Stimulated activated naive CD8-positive, alpha-beta T cell treated with anti-CD3 and anti-CD28 coated beads, Interleukin-15, Interleukin-2, amounts not matched to agents 100 ng/mL and 50 ng/mL, for 24 hours (primary cell): ENCODE data around the gene PRSS3.
A peak's percentile ranks its signal among the peaks of the same experiment; 100 is the strongest.
"Not testable (repeated sequence)": the region's sequence is repeated elsewhere in the genome, so short reads cannot be mapped to it uniquely, and the experiment has no call there.

Experiments
- H3K27ac Mint-ChIP-seq: one replicate; pipeline ENCODE4 v1.8.0; 2021; ENCODE audit warnings: mild to moderate bottlenecking, mixed read lengths
- H3K27me3 Mint-ChIP-seq: one replicate; pipeline ENCODE4 v1.8.0; 2021; ENCODE audit warnings: mixed read lengths
- H3K36me3 Mint-ChIP-seq: one replicate; pipeline ENCODE4 v1.8.0; 2021; ENCODE audit warnings: low read depth, mixed read lengths
- H3K4me1 Mint-ChIP-seq: one replicate; pipeline ENCODE4 v1.8.0; 2021; ENCODE audit warnings: low read depth, mixed read lengths
- H3K4me3 Mint-ChIP-seq: one replicate; pipeline ENCODE4 v1.8.0; 2021; ENCODE audit warnings: mild to moderate bottlenecking, mixed read lengths
- H3K9me3 Mint-ChIP-seq: one replicate; pipeline ENCODE4 v1.8.0; 2021; ENCODE audit warnings: mixed read lengths

The PRSS3 gene

DNA sequence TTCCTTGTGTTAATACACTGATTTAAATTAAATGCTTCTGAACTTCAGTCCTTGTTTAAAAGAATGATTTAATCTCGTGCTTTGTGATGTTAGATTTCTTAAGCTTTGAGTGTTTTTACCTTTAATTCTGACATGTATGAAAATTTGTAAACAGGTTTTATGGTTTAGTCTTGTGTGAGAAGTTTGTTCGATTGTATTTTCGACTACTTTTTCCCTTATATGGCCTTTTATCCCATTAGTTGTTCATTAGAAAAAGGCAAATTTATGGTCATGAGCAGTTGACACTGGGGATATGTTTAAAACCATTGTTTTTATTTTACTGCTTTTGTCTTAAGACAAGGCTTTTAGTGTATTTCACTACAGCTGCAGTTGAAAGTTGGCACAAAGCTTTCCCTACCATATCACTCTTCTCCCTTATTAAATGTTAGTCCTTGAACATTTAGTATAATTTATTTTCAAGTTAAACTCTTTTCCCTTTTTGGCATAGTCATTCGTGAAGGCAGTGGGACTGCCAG, 24.9 kb downstream of the PRSS3 start:
- Mint-ChIP-seq H3K36me3 (peaks cover 19% of the 10 kb centered on the region), H3K27me3 (no peaks in the 10 kb centered on the region), H3K4me1 (peaks cover 53% of the 10 kb centered on the region), H3K4me3 (peak overlapping the region; percentile 99), H3K9me3 (no peaks in the 10 kb centered on the region), H3K27ac (peak overlapping the region; percentile 51)

DNA sequence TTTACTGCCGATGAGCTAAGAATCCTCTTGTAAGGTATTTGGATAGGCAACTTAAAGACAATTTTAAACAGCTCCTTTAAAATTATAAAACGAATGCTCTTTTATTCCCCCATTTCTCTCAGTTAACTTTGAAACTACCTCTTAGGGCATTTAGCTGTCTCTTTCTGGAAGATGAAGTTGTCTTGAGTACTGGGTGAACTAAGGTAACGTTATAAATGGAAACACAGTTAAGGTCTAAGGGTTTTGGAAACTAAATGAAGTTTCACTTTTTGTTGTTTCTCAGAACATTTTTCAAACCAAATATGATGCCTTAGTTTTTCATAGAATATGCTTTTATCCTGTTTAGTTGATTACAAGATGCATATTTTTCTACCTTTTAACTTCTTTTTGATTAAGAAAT, 28.4 kb downstream of the PRSS3 start:
- H3K4me1 Mint-ChIP-seq, result peaks cover 34% of the 10 kb centered on the region
- H3K9me3 Mint-ChIP-seq, result no peaks in the 10 kb centered on the region
- peaks cover 22% of the 10 kb centered on the region for H3K36me3 Mint-ChIP-seq
- H3K4me3 Mint-ChIP-seq, result no peak overlapping the region
- no peak overlapping the region for H3K27ac Mint-ChIP-seq
- no peaks in the 10 kb centered on the region for H3K27me3 Mint-ChIP-seq

DNA sequence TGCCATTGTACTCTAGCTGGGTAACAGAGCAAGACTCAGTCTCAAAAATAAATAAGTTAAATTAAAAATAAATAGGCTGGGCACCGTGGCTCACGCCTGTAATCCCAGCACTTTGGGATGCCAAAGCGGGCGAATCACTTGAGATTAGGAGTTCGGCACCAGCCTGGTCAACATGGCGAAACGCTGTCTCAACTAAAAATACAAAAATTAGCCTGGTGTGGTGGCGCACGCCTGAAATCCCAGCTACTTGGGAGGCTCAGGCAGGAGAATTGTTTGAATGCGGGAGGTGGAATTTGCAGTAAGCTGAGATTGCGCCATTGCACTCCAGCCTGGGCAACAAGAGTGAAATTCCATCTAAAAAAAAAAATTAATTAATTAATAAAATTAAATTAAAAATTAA, 31.9 kb downstream of the PRSS3 start:
- not testable (repeated sequence) for H3K4me3 Mint-ChIP-seq, H3K27ac Mint-ChIP-seq, H3K9me3 Mint-ChIP-seq, H3K4me1 Mint-ChIP-seq, H3K27me3 Mint-ChIP-seq
- H3K36me3 Mint-ChIP-seq, result peaks cover 13% of the 10 kb centered on the region

DNA sequence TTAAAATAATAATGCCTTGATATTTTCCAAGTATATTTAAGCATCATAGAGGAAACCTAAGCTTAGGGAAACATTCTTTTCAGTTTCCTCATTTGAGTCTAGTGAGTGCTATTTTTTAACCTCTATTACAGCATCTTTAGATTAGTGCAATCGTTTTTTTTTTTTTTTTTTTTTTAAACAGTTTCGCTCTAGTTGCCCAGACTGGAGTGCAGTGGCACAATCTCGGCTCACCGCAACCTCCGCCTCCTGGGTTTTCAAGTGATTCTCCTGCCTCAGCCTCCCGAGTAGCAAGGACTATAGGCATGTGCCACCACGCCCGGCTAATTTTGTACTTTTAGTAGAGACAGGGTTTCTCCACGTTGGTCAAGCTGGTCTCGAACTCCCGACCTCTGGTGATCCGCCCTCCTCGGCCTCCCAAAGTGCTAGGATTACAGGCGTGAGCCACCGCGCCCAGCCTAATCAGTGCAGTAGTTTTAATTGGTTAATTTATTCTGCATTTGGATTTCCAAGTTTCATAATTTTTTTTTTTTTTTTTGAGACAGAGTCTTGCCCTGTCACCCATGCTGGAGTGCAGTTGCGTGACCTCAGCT, 34.4 kb downstream of the PRSS3 start:
- not testable (repeated sequence) for H3K27ac Mint-ChIP-seq, H3K4me1 Mint-ChIP-seq, H3K27me3 Mint-ChIP-seq, H3K4me3 Mint-ChIP-seq, H3K9me3 Mint-ChIP-seq
- H3K36me3 Mint-ChIP-seq, result peaks cover 13% of the 10 kb centered on the region

DNA sequence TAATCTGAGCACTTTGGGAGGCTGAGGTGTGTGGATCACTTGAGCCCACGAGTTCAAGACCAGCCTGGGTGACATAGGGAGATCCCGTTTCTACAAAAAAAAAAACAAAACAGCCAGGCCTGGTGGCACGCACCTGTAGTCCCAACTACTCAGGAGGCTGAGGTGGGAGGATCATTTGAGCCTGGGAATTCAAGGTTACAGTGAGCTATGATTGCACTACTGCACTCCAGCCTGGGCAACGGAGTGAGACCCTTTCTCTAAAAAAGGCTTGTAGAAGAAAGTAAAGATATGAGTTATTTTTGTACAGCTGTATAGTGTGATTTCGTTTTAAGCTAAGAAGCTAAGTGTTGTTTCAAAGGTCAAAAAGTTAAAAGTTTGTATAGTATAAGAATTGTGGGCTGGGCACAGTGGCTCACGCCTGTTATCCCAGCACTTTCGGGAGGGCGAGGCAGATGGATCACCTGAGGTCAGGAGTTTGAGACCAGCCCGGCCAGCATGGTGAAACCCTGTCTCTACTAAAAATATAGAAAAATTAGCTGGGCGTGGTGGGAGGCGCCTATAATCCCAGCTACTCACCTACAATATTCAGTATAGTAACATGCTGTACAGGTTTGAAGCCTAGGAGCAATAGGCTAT, 40.4 kb downstream of the PRSS3 start:
- H3K27me3 Mint-ChIP-seq, result no peaks in the 10 kb centered on the region
- H3K27ac Mint-ChIP-seq, result peak overlapping the region; percentile 56
- H3K4me1 Mint-ChIP-seq, result peaks cover 45% of the 10 kb centered on the region
- peaks cover 11% of the 10 kb centered on the region for H3K36me3 Mint-ChIP-seq
- no peak overlapping the region for H3K4me3 Mint-ChIP-seq
- no peaks in the 10 kb centered on the region for H3K9me3 Mint-ChIP-seq

DNA sequence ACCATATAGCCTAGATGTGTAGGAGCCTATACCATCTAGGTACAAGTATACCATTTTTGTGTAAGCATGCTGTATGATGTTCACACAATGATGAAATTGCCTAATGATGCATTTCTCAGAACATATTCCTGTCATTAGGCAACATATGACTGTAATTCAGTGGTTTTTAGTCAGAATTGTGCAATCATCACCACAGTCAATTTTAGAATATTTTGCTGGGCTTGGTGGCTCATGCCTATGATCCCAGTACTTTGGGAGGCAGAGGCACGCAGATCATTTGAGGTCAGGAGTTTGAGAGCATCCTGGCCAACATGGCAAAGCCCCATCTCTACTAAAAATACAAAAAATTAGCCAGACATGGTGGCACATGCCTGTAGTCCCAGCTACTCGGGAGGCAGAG, 40.9 kb downstream of the PRSS3 start:
- not testable (repeated sequence) for H3K9me3 Mint-ChIP-seq, H3K4me3 Mint-ChIP-seq, H3K27me3 Mint-ChIP-seq
- Mint-ChIP-seq H3K4me1 (peaks cover 46% of the 10 kb centered on the region), H3K27ac (peak overlapping the region; percentile 63), H3K36me3 (peaks cover 11% of the 10 kb centered on the region)

DNA sequence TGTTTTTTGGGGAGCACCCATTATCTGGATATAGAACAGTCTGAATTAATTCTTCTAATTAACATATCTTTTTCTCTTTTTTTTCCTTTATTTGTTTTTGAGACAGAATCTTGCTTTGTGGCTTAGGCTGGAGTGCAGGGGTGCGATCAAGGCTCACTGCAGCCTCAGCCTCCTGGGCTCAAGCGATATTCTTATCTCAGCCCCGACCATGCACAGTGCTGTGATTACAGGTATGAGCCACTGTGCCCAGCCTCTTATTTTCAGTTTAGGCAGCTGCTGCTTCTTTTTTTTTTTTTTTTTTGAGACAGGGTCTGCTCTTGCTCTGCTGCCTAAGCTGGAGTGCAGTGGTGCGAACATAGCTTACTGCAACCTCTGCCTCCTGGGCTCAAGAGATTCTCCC, 41.8 kb downstream of the PRSS3 start:
- no peaks in the 10 kb centered on the region for H3K27me3 Mint-ChIP-seq
- no peaks in the 10 kb centered on the region for H3K9me3 Mint-ChIP-seq
- no peak overlapping the region for H3K27ac Mint-ChIP-seq
- H3K36me3 Mint-ChIP-seq, result peaks cover 11% of the 10 kb centered on the region
- peaks cover 54% of the 10 kb centered on the region for H3K4me1 Mint-ChIP-seq
- no peak overlapping the region for H3K4me3 Mint-ChIP-seq

DNA sequence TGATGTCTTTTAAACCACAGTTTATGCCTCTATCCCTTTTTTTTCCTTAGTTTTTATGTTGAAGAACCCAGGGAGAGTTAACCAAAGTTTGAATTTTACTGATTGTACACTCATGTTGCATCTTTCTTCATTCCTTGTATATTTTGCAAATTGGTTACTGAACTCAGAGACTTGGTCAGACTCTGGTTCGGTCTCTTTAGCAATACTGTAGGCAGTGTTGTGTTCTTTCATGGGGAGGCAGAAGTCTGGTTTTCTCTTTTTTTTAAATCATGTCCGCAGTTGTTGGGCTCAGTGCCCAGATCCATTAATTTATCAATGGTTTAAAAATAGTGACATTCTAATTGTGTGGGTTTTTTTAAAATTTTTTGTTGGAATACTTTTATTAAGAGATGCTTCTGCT, 45.0 kb downstream of the PRSS3 start:
- Mint-ChIP-seq H3K4me3 (no peak overlapping the region), H3K4me1 (peaks cover 55% of the 10 kb centered on the region), H3K36me3 (peaks cover 6% of the 10 kb centered on the region), H3K9me3 (no peaks in the 10 kb centered on the region), H3K27ac (no peak overlapping the region), H3K27me3 (no peaks in the 10 kb centered on the region)

DNA sequence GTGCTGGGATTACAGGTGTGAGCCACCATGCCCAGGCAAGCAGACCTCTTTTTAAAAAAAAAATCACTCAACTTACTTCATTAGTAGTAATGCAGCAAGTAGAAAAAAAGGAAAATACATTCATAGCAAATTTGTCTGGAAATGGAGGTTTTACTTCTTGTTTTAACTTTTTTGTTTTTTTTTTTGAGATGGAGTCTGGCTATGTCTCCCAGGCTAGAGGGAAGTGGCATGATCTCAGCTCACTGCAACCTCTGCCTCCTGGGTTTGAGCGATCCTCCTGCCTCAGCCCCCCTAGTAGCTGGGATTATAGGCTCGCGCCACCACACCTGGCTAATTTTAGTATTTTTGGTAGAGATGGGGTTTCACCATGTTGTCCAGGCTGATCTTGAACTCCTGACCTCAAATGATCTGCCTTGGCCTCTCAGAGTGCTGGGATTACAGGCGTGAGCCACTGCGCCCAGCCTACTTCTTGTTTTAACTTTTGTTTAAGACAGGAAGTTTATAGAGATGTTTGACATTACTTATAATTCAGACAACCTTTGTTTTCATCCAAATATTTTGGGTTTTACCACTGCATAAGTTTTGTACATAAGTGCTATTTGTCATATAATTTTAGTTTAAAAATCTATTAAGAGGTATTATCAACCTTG, 48.1 kb downstream of the PRSS3 start:
- Mint-ChIP-seq H3K27me3 (no peaks in the 10 kb centered on the region), H3K27ac (no peak overlapping the region), H3K36me3 (peaks cover 7% of the 10 kb centered on the region), H3K4me1 (peaks cover 48% of the 10 kb centered on the region), H3K9me3 (no peaks in the 10 kb centered on the region), H3K4me3 (no peak overlapping the region)

DNA sequence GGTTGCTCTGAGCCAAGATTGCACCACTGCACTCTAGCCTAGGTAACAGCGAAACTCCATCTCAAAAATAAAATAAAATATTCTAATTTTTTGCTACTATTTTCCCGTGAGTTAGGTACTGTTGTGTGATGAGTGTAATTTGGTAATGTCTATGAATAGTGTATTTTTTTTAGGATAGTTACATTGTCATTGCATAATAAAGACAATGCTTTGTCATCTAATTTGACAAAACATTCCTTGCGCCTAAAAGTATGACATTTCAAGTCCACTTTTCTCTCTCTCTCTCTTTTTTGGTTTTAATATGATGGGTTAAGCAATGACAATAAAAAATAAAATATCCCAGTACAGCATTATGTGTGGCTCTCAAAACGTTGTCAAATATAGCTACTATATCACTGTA, 50.9 kb downstream of the PRSS3 start:
- Mint-ChIP-seq H3K36me3 (peaks cover 4% of the 10 kb centered on the region), H3K4me1 (peaks cover 48% of the 10 kb centered on the region), H3K9me3 (no peaks in the 10 kb centered on the region), H3K27me3 (no peaks in the 10 kb centered on the region), H3K4me3 (no peak overlapping the region), H3K27ac (no peak overlapping the region)

DNA sequence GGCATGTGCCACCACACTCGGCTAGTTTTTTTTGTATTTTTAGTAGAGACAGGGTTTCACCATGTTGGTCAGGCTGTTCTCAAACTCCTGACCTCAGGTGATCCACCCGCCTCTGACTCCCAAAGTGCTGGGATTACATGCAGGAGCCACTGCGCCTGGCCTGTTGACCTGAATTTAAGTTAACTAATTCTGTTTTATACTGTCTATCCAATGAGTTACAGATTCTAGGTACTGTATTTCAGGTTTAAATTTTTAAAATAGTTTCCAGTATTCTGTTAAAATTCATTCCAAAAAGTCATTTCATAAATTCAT, 52.5 kb downstream of the PRSS3 start:
- not testable (repeated sequence) for H3K36me3 Mint-ChIP-seq, H3K4me3 Mint-ChIP-seq, H3K27me3 Mint-ChIP-seq, H3K27ac Mint-ChIP-seq, H3K9me3 Mint-ChIP-seq
- peaks cover 34% of the 10 kb centered on the region for H3K4me1 Mint-ChIP-seq
